Measurements from ENCODE around the gene ACER3. TPM values are rescaled to one million over a fixed set of nuclear protein-coding genes. Genes with fewer than 3 reads are reported as not detected.
"Not testable (repeated sequence)": the region's sequence is repeated elsewhere in the genome, so short reads cannot be mapped to it uniquely, and the experiment has no call there.

The ACER3 gene
- total RNA-seq, 1 donor from 2014 or later = 19.4 TPM

DNA sequence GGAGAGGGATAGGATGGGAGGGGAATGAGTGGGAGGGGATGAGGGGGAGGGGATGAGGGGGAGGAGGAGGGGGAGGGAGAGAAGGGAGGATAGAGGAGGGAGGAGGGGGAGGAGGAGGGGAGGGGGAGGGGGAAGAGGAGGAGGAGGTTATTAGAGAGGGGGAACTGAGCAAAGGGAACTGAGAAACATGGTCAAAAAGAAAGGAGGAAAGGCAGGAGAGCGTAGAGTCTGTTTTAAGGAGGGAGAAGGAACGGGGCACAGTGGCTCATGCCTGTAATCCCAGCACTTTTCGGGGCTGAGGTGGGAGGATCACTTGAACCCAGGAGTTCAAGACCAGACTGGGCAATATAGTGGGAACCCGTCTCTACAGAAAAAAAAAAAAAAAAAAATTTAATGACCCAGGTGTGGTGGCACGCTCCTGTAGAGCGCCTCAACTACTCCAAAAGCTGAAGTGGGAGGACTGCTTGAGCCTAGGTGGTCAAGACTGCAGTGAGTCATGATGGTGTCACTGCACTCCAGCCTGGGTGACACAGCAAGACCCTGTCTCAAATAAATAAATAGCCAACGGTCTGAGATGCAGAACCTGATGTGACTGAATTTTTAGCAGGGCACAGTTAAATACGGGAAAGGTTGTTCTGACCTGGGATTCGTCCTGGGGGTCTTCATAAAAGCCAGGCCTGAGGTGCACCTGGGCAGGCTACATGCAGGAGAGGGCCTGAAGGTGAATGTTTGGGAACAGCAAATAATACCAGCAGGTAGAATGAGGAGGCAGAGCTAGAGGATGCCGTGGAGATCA, 177.5 kb downstream of the ACER3 start:
- peak; percentile 26 for DNase-seq (ENCODE audit: low read depth)

DNA sequence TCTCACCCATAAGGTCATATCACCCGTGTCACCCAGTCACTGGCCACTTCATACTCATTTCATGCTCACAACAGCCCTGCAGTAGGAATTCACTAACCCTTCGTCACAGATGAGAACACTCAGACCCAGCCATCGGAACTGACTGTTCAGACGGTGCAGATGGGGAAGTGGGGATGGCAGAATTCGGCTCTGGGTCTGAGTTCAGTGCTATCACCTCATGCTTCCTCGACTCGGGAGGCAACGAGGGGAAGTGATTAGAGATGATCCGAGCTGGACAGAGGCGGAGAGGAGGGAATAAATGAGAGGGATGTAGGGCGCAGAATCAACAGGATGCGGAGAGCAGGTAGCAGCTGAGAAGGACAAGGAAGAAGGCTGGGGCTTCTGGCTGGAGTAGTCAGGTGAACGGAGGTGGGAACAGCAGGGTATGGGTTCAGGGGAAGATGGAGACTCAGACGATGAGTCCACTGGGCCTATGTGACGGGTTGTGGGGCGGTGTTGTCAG, 178.2 kb downstream of the ACER3 start:
- DNase-seq (ENCODE audit: low read depth) = no peak

DNA sequence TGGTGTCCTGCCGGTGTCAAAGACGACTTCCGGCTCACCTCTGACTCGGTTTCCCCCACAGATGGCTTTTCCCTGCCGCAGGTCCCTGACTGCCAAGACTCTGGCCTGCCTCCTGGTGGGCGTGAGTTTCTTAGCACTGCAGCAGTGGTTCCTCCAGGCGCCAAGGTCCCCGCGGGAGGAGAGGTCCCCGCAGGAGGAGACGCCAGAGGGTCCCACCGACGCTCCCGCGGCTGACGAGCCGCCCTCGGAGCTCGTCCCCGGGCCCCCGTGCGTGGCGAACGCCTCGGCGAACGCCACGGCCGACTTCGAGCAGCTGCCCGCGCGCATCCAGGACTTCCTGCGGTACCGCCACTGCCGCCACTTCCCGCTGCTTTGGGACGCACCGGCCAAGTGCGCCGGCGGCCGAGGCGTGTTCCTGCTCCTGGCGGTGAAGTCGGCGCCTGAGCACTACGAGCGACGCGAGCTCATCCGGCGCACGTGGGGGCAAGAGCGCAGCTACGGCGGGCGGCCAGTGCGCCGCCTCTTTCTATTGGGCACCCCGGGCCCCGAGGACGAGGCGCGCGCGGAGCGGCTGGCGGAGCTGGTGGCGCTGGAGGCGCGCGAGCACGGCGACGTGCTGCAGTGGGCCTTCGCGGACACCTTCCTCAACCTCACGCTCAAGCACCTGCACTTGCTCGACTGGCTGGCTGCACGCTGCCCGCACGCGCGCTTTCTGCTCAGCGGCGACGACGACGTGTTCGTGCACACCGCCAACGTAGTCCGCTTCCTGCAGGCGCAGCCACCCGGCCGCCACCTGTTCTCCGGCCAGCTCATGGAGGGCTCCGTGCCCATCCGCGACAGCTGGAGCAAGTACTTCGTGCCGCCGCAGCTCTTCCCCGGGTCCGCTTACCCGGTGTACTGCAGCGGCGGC, 179.0 kb downstream of the ACER3 start:
- peak; percentile 25 for DNase-seq (ENCODE audit: low read depth)

DNA sequence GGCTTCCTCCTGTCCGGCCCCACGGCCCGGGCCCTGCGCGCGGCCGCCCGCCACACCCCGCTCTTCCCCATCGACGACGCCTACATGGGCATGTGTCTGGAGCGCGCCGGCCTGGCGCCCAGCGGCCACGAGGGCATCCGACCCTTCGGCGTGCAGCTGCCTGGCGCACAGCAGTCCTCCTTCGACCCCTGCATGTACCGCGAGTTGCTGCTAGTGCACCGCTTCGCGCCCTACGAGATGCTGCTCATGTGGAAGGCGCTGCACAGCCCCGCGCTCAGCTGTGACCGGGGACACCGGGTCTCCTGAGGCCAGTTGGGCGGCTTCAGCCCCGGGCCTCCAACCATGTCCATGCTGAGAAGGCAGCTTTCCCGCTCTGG, 179.7 kb downstream of the ACER3 start:
- no peak for DNase-seq (ENCODE audit: low read depth)

DNA sequence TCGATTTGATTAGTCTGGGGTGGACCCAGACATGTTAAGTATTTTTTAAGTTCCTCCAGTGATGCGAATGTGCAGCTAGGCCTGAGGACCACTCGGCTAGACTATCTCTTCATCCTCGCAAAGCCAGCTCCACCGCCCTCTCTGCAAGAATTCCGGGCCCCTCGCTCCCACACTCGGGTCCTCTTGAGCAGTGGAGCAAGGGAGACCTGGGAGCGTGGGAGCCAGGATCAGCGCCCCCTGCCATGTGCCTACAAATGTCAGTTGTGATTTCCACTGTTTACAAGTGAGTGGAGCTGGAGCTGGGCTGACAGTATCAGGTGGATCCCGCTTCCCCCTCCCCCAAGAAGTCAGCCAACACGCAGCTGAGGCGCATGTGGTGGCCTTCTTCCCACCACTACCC, 180.2 kb downstream of the ACER3 start:
- no peak for DNase-seq (ENCODE audit: low read depth)

DNA sequence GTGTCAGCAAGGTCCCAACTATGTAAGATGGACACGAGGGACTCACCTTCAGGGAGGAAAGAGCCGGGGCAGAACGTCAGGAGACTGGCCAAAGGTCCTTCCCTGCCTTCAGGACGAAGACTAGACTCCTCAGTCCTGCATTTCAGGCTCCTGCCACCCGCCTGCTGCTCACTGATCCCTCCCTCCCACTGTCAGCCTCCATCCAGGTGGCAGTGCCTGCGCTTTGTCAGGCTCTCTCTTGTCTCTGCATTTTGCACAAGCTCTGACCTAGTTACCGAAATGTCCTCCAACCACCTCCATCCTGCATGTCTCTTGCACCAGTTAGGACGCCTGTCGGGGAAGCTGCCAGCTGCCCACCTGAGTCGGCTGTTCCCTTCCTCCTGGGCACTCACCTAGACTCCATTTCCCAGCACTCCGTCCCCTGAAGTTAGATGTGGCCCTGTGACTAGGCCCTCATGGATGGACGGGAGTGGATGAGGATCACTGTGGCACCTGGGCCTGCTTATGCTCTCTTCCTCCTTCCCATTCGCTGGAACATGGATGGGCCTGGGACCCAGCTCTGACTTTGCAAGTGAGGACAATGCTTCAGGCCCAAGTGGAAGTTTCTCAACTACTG, 181.5 kb downstream of the ACER3 start:
- no peak for DNase-seq (ENCODE audit: low read depth)

DNA sequence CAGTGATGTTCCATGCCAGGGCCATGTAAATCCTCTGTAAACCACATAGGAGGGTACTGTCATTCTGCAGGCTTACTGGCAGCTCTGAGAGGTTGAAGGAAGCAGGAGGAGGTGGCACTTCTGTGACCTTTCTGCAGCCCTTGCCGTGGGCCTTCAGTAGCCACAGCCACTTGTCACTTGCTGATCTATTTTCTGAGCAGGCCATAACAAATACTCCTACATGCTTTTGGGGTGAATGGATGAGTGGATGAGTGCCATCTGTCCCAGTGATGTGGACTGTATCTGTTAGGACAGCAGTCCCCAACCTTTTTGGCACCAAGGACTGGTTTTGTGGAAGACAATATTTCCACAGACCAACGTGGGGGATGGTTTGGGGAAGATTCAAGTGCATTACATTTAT, 183.6 kb downstream of the ACER3 start:
- DNase-seq (ENCODE audit: low read depth) = no peak

DNA sequence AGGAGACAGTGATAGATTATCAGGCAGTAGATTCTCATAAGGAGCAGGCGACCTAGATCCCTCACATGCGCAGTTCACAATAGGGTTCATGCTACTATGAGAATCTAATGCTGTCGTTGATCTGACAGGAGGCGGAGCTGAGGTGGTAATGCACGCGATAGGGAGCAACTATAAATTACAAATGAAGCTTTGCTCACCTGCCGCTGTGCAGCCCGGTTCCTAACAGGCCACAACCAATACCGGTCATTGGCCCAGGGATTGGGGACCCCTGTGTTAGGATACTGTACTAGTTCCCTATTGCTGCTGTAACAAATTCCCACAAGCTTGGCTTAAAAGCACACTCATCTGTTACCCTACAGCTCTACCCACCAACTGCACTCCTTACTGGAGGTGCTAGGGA, 184.2 kb downstream of the ACER3 start:
- no peak for DNase-seq (ENCODE audit: low read depth)

DNA sequence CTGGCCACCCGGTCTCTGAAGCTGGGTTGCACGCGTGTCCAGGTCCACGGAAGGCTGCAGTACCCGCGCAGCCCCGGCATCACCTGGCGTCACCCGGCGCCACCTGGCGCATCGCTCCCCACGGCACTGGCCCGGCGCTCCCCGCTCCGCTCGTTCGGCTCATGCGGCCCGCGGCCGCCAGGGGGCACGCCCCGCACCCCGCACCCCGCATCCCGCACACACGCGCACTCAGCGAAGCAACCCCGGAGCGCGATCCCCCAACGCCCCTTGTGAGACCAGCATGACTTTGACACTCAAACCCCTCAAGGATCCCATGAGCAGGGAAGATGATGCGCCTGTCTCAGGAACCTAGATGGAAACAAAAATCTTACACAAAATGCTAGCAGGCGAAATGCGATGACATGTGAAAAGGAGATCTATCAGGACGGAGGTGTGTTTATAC, 185.4 kb downstream of the ACER3 start:
- no peak for DNase-seq (ENCODE audit: low read depth)

DNA sequence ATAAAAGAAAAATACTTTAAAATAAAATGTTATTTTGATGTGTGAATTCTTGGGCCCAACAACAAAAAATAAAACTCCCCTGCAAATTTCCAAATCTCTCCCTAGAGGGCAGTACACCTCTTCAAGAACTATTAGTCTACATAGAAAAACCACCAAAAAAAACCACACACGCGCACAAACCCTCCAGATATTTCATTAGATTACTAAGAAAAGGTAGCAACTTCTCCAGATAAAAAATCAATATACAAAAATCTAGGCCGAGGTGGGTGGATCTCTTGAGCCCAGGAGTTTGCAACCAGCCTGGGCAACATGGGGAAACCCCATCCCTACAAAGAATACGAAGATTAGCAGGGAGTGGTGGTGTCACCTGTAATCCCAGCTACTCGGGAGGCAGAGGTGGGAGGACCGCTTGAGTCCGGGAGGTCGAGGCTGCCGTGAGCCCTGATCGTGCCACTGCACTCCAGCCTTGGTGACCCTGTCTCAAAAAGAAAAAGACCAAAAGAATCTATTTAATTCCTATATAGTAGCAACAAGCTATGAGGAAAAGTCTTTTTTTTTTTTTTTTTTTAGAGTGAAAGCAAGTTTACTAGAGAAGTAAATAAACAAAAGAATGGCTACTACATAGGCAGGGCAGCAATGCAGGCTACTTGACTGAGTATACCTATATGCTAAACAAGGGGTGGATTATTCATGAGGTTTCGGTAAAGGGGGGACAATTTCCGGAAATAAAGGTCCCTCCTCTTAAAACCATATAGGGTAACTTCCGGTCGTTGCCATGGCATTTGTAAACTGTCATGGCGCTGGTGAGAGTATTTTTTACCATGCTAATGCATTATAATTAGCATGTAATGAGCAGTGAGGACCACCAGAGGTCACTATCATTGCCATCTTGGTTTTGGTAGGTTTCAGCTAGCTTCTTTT, 186.5 kb downstream of the ACER3 start:
- DNase-seq (ENCODE audit: low read depth) = peak; percentile 95

DNA sequence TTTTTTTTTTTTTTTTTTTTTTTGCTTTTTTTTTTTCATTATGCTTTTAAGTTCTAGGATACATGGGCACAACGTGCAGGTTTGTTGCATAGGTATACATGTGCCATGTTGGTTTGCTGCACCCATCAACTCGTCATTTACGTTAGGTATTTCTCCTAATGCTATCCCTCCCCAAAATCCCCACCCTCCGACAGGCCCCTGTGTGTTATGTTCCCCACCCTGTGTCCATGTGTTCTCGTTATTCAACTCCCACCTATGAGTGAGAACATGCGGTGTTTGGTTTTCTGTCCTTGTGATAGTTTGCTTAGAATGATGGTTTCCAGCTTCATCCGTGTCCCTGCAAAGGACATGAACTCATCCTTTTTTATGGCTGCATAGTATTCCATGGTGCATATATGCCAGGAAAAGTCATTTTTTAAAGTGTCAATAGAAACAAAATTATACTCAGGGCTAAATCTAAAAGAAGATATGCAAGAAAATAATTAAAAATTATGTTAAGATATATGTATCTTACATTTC, 187.3 kb downstream of the ACER3 start:
- not testable (repeated sequence) for DNase-seq (ENCODE audit: low read depth)

DNA sequence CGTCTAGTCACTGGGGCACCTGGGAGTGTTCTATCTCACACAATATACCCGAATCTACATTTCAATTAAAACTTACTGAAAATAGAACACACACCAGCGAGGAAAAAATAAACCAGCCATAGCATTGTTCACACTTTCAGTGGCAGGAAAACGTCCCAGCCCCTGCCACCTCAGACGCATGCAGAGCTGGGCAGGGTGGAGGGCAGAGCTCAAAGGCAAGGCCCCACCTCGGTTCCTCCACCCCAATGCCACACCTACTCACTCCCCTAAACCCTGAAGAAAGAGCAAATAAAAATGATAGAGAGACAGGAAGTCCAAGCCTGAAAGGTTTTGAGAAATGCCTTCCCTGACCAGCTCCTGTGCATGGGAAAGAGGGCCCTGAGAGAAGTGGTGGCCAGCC, 188.3 kb downstream of the ACER3 start:
- DNase-seq (ENCODE audit: low read depth) = no peak

DNA sequence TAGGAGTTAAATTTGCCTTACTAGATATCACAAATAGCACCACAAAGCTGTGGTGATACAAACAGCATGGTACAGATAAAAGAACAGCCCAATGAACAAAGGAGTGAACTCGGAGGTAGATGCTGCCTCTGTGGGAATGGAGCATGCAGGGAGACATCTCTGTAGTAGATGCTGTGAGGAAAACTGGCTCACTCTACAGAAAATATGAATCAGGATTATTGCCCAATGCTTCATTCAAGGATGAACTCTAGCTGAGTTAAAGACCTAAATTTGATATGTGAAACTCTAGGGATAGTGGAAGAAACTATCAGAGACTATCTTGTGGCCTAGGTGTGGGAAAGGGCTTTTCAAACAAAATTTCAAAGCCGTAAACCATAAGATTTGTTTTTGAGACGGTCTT, 190.8 kb downstream of the ACER3 start:
- no peak for DNase-seq (ENCODE audit: low read depth)

DNA sequence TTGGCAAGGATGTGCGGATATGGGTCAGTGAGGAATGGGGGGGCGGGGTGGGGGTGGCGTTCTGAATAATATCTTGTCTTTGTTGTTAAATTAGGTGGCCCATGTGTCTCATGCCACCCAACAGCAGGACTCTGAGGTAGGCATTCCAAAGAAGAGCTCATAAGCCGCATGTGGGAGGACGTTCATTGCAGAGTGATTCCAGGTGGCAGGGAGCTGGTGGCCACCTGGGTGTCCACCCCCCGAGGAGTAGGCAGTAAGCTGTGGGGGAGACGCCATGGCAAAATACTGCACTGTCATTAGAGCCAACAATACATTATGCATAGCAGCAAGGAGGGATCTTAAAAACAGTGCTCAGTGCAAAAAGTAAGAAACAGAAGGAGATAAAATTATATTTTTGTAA, 191.8 kb downstream of the ACER3 start:
- DNase-seq (ENCODE audit: low read depth) = no peak

DNA sequence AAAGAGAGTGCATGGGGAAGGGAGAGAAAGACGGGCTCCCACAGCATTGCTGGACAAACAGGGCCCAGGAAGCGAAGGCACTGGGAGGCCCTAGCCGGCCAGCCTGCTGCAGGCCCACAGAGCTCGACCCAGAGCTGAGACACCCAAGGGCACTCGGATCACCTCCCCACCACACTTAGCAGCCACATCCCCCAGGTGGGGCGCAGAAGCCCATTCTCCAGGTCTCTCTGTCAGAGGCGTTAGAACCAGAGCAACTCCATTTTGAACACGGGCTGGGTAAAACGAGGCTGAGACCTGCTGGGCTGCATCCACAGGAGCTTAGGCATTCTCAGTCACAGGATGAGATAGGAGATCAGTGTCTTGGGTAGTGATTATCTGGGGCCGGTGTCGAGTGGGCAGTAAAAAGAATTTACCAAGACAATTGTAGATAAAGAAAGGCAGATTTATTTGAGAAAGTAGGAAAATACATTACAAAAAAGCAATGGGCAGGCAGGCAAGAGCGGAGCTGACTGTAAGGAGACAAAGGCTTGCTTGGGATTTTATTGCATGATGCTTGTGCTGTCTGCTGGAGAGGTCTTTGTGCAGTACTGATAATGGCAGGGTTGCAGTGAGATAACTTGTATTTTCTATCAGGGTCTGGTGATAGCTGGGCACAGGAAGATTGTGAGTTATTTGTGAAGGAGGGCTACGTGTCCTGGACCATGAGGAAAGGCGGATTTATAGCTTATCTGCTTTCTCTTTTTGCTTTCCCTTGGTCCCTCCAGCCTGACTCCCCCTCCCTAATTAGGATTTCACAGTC, 192.7 kb downstream of the ACER3 start:
- no peak for DNase-seq (ENCODE audit: low read depth)

DNA sequence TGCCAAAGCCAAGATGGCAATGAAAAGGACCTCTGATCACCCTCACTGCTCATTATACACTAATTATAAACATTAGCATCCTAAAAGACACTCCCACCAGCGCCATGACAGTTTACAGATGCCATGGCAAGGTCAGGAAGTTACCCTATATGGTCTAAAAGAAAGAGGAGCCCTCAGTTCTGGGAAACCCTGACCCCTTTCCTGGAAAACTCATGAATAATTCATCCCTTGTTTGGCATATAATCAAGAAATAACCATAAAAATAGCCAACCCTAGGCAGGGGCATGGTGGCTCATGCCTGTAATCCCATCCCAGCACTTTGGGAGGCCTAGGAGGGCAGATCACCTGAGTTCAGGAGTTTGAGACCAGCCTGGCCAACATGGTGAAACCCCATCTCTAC, 193.4 kb downstream of the ACER3 start:
- no peak for DNase-seq (ENCODE audit: low read depth)

DNA sequence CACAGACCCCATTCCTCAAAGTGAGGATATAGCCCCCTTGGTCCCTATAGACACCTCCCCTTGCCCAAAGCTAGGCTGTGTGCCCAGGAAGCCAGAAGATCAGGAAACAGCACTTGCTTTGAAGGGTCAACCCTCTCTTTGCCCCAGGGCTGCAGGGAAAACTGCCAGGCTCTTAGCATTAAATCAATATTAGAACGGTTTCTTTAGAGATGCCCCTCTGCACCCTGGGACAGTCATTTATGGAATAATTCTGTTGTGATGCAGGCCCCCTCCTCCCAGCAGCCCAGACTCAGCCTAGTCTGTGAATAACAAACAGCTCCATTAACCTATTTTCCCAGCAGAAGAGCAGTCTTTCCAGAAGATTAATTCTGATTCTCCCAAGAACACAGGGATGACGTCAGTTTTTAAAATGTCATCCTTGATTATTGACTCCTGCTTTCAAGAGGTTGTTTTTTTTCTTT, 194.4 kb downstream of the ACER3 start:
- DNase-seq (ENCODE audit: low read depth) = peak; percentile 69

DNA sequence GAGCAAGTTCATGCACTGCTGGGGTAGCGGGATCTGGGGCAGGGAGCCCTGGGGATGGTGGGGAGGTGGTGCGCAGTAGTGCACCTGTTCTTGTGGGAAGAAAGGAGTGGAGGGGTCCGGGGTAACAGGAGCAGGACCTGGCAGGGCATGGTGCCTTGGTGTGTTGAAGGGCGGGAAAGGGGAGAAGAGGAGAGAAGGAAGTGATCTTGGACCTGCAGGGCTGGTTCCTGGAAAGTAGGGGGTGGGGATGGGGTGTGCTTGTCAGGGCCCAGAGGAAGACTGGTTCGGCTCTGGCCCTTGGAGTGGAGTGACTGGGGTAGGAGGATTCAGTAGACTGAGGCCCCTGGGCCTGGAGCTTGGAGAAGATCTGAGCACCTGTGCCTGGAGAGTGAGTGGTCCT, 195.2 kb downstream of the ACER3 start:
- DNase-seq (ENCODE audit: low read depth) = no peak

DNA sequence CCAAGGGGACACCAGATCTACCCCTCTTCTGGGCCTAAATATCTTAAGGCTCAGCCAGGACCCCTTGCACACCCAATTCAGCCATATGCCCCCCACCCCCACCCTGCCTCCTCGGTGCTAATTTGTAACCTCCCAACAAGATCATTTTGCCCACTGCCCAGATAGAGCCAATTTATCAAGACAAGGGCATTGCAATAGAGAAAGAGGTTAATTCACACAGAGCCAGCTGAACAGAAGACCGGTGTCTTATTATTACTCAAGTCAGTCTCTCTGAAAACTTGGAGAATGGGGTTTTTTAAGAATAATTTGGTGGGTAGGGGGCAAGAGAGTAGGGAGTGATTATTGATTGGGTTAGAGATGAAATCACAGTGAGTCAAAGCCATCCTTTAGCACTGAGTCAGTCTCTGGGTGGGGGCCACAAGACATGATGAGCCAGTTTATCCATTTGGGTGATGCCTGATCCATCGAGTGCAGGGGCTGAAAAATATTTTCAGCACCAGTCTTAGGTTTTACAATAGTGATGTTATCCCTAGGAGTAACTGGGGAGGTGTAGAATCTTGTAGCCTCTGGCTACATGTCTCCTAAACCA, 196.2 kb downstream of the ACER3 start:
- no peak for DNase-seq (ENCODE audit: low read depth)
